ENCODE data around the gene CEACAM7.

DNA sequence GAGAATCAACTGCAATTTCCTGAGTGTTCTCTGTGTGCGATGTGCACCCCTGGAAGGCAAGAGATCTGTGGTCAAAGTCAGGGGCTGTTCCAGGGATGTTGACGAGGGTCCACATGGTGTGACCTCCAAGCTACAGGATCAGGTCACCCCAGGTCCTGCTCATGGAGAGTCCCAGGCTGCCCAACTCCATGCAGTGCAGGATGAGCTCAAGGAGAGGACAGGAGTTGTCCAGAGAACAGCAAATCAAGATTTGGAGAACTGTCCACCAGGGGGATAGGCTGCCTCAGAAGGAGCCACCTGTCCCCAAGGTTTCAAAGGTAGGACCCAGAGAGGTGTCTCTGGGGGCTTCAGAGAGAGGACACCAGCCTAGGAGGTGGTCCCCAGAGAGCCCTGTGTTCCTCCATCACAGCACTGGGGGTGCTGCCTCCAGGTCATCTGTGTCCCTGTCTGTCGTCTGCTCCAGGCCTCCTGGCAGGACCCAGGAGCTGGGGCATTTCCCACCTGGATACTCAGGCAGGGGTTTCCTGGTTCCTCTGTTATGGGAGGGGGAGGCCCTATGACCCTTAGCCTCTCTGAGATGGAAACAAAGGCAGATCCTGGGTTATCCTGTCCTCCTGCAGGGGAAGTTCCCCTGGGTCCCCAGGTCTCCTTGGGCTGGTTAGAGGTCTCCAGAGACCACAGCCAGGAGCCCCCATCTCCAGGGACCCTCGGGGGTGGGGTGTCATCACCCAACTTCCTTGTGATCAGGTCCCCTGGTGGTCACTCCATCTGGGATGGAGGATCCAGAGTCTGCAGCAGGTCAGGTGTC lies 2.1 kb upstream of the CEACAM7 start:
- TF ChIP-seq, protein P1, sequence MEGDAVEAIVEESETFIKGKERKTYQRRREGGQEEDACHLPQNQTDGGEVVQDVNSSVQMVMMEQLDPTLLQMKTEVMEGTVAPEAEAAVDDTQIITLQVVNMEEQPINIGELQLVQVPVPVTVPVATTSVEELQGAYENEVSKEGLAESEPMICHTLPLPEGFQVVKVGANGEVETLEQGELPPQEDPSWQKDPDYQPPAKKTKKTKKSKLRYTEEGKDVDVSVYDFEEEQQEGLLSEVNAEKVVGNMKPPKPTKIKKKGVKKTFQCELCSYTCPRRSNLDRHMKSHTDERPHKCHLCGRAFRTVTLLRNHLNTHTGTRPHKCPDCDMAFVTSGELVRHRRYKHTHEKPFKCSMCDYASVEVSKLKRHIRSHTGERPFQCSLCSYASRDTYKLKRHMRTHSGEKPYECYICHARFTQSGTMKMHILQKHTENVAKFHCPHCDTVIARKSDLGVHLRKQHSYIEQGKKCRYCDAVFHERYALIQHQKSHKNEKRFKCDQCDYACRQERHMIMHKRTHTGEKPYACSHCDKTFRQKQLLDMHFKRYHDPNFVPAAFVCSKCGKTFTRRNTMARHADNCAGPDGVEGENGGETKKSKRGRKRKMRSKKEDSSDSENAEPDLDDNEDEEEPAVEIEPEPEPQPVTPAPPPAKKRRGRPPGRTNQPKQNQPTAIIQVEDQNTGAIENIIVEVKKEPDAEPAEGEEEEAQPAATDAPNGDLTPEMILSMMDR (IDR thresholded peaks at IDR 0.05) = no peak
- no peak for TF ChIP-seq POLR2A (IDR thresholded peaks at IDR 0.05)
